OCI-LY1 (cell line): ENCODE measurements around the gene PIGX.

Experiments
- H2AFZ ChIP-seq: fragments of 200-600 bp; sonication (generic), shearing (Covaris generic); 2 replicates; pipeline ENCODE4 v1.6.0; 2014; ENCODE audit warnings: antibody characterized with exemption, mild to moderate bottlenecking, low read length
- H3F3A ChIP-seq: fragments of 200-600 bp; sonication (generic), shearing (Covaris generic); 2 replicates; pipeline ENCODE4 v1.6.0; 2014; ENCODE audit warnings: mild to moderate bottlenecking, antibody characterized with exemption, low read length, moderate library complexity; ENCODE audit not compliant: insufficient read depth
- H3K27ac ChIP-seq: fragments of 200-600 bp; sonication (generic); 2 replicates; pipeline ENCODE4 v1.5.1; 2014; ENCODE audit warnings: low read length, mixed run types, mild to moderate bottlenecking, low read depth; ENCODE audit not compliant: poor library complexity, severe bottlenecking
- H3K27me3 ChIP-seq: fragments of 200-600 bp; sonication (generic); 2 replicates; pipeline ENCODE4 v1.6.0; 2014; ENCODE audit warnings: antibody characterized with exemption, mild to moderate bottlenecking, low read length, moderate library complexity; ENCODE audit not compliant: insufficient read depth
- H3K36me3 ChIP-seq: fragments of 200-600 bp; sonication (generic); 2 replicates; pipeline ENCODE4 v1.6.1; 2014; ENCODE audit warnings: mild to moderate bottlenecking, antibody characterized with exemption, low read length, moderate library complexity, mixed read lengths; ENCODE audit not compliant: insufficient read depth
- H3K4me1 ChIP-seq: fragments of 200-600 bp; sonication (generic); 2 replicates; pipeline ENCODE4 v1.5.1; 2014; ENCODE audit warnings: mild to moderate bottlenecking, low read length, moderate library complexity; ENCODE audit not compliant: insufficient read depth, severe bottlenecking
- H3K4me2 ChIP-seq: fragments of 200-600 bp; sonication (generic), shearing (Covaris generic); 2 replicates; pipeline ENCODE4 v1.6.1; 2014; ENCODE audit warnings: low read length
- H3K4me3 ChIP-seq: fragments of 200-600 bp; sonication (generic); 2 replicates; pipeline ENCODE4 v1.5.1; 2014; ENCODE audit warnings: low read length, low read depth, mild to moderate bottlenecking, mixed read lengths; ENCODE audit not compliant: poor library complexity, severe bottlenecking
- H3K79me2 ChIP-seq: fragments of 200-600 bp; shearing (Covaris generic); 2 replicates; pipeline ENCODE4 v1.6.1; 2016; ENCODE audit warnings: mixed run types, low read length, mixed read lengths; ENCODE audit not compliant: insufficient read depth
- H3K9ac ChIP-seq: fragments of 200-600 bp; sonication (generic), shearing (Covaris generic); 2 replicates; pipeline ENCODE4 v1.6.1; 2014; ENCODE audit warnings: mild to moderate bottlenecking, low read length, mixed read lengths
- H3K9me2 ChIP-seq: fragments of 200-600 bp; sonication (generic), shearing (Covaris generic); 2 replicates; pipeline ENCODE4 v1.6.1; 2014; ENCODE audit warnings: low read depth, mild to moderate bottlenecking, low read length, mixed read lengths
- H3K9me3 ChIP-seq: fragments of 200-600 bp; shearing (Covaris generic); 2 replicates; pipeline ENCODE4 v1.6.1; 2014; ENCODE audit warnings: low read length, mixed read lengths
- H4K20me1 ChIP-seq: fragments of 200-600 bp; sonication (generic), shearing (Covaris generic); 2 replicates; pipeline ENCODE4 v1.6.0; 2016; ENCODE audit warnings: mild to moderate bottlenecking, low read length; ENCODE audit not compliant: insufficient read depth
- CTCF ChIP-seq: fragments of 200-600 bp; sonication (generic), shearing (Covaris generic); IDR thresholded peaks from 2 replicates; pipeline ENCODE4 v1.5.1; 2017; ENCODE audit warnings: mild to moderate bottlenecking, antibody characterized with exemption, low read length, moderate library complexity, mixed read lengths
- EZH2 ChIP-seq: fragments of 200-600 bp; sonication (generic), shearing (Covaris generic); IDR thresholded peaks from 2 replicates; pipeline ENCODE4 v1.8.0; 2017; ENCODE audit warnings: borderline replicate concordance, mixed run types, mild to moderate bottlenecking, antibody characterized with exemption, low read length, moderate library complexity, mixed read lengths

The PIGX gene

GRCh38 chr3:196753201-196753600 is 41.0 kb downstream of the PIGX start:
- H3F3A ChIP-seq = no peaks in the 10 kb centered on the region
- no peaks in the 10 kb centered on the region for H3K27me3 ChIP-seq
- H3K36me3 ChIP-seq = peaks cover 96% of the 10 kb centered on the region
- H3K79me2 ChIP-seq = peaks cover 92% of the 10 kb centered on the region
- H3K9ac ChIP-seq = no peak overlapping the region
- H3K4me2 ChIP-seq = no peak overlapping the region
- no peak overlapping the region for H3K27ac ChIP-seq
- H3K4me1 ChIP-seq = peaks cover 15% of the 10 kb centered on the region
- no peaks in the 10 kb centered on the region for H4K20me1 ChIP-seq
- H3K4me3 ChIP-seq = no peak overlapping the region
- no peak overlapping the region for H2AFZ ChIP-seq
- TF ChIP-seq CTCF (no peak), EZH2 (no peak)
- no peaks in the 10 kb centered on the region for H3K9me2 ChIP-seq
- H3K9me3 ChIP-seq = peaks cover 44% of the 10 kb centered on the region

- H3K9ac ChIP-seq = no peak overlapping the region
These were observed 42.2 kb downstream of the PIGX start for GRCh38 chr3:196754091-196754981.

GRCh38 chr3:196756732-196757131 is 44.6 kb downstream of the PIGX start:
- Histone ChIP-seq H3K9me3 (peaks cover 47% of the 10 kb centered on the region), H4K20me1 (no peaks in the 10 kb centered on the region), H3K4me1 (no peaks in the 10 kb centered on the region), H3K4me3 (no peak overlapping the region), H3K9me2 (no peaks in the 10 kb centered on the region), H3K27ac (no peak overlapping the region), H3K79me2 (peaks cover 82% of the 10 kb centered on the region), H2AFZ (no peak overlapping the region), H3K36me3 (peaks cover 79% of the 10 kb centered on the region), H3K4me2 (no peak overlapping the region), H3F3A (no peaks in the 10 kb centered on the region), H3K9ac (no peak overlapping the region), H3K27me3 (no peaks in the 10 kb centered on the region)
- TF ChIP-seq CTCF (no peak), EZH2 (no peak)

More at GRCh38 chr3:196754091-196754981, 42.2 kb downstream of the PIGX start:
- H4K20me1 ChIP-seq = no peaks in the 10 kb centered on the region
- peaks cover 92% of the 10 kb centered on the region for H3K79me2 ChIP-seq
- no peaks in the 10 kb centered on the region for H3K27me3 ChIP-seq
- no peak overlapping the region for H3K4me2 ChIP-seq
- no peak overlapping the region for H2AFZ ChIP-seq
- H3F3A ChIP-seq = no peaks in the 10 kb centered on the region
- TF ChIP-seq EZH2 (no peak), CTCF (no peak)
- H3K9me2 ChIP-seq = no peaks in the 10 kb centered on the region
- no peak overlapping the region for H3K4me3 ChIP-seq
- H3K4me1 ChIP-seq = peaks cover 4% of the 10 kb centered on the region
- H3K27ac ChIP-seq = no peak overlapping the region
- peaks cover 44% of the 10 kb centered on the region for H3K9me3 ChIP-seq
- H3K36me3 ChIP-seq = peaks cover 86% of the 10 kb centered on the region
